SK-N-SH treated with all-trans-retinoic acid at 6 μM for 48 hours (cell line): Measurements from ENCODE around the gene SLC27A5.

Experiments
- ATAC-seq: fragments of 200-7000 bp; cut with Tn5 transposase; 3 replicates; pipeline ENCODE4 v1.9.1; 2020; ENCODE audit warnings: mild to moderate bottlenecking, moderate library complexity
- ARNTL ChIP-seq: fragments of 450-650 bp; formaldehyde crosslinking; IDR thresholded peaks from 2 replicates; pipeline ENCODE4 v1.5.0; 2020; ENCODE audit warnings: low read depth, mild to moderate bottlenecking, moderate library complexity, borderline replicate concordance
- BACH2 ChIP-seq: fragments of 250-450 bp; sonication (Bioruptor Pico); IDR thresholded peaks from 2 replicates; pipeline ENCODE4 v1.9.0; 2021; ENCODE audit warnings: mild to moderate bottlenecking, borderline replicate concordance
- CREB5 ChIP-seq: fragments of 250-450 bp; sonication (Bioruptor Pico); IDR thresholded peaks from 2 replicates; pipeline ENCODE4 v1.5.1; 2020; ENCODE audit warnings: low read depth, mild to moderate bottlenecking, moderate library complexity
- CSDC2 ChIP-seq: fragments of 250-450 bp; sonication (Bioruptor Pico); IDR thresholded peaks from 2 replicates; pipeline ENCODE4 v1.5.0; 2020; ENCODE audit warnings: mild to moderate bottlenecking, moderate library complexity
- CSRNP3 ChIP-seq: fragments of 250-450 bp; sonication (Bioruptor Pico); IDR thresholded peaks from 2 replicates; pipeline ENCODE4 v1.5.1; 2021; ENCODE audit warnings: mild to moderate bottlenecking, moderate library complexity
- ESRRG ChIP-seq: fragments of 250-450 bp; sonication (Bioruptor Pico); IDR thresholded peaks from 2 replicates; pipeline ENCODE4 v1.6.1; 2021; ENCODE audit warnings: mild to moderate bottlenecking
- GLIS3 ChIP-seq: fragments of 250-450 bp; sonication (Bioruptor Pico); IDR thresholded peaks from 2 replicates; pipeline ENCODE4 v1.5.0; 2020; ENCODE audit warnings: mild to moderate bottlenecking, moderate library complexity
- ISL1 ChIP-seq: fragments of 250-450 bp; sonication (Bioruptor Pico); IDR thresholded peaks from 2 replicates; pipeline ENCODE4 v2.1.2; 2022; ENCODE audit warnings: mild to moderate bottlenecking, moderate library complexity
- OSR1 ChIP-seq: fragments of 250-450 bp; sonication (Bioruptor Pico); IDR thresholded peaks from 2 replicates; pipeline ENCODE4 v1.8.0; 2022; ENCODE audit warnings: moderate library complexity, mild to moderate bottlenecking, inconsistent platforms
- PATZ1 ChIP-seq: fragments of 250-450 bp; sonication (Bioruptor Pico); IDR thresholded peaks from 2 replicates; pipeline ENCODE4 v1.8.0; 2020; ENCODE audit warnings: mild to moderate bottlenecking, moderate library complexity, borderline replicate concordance
- POU6F1 ChIP-seq: fragments of 250-450 bp; sonication (Bioruptor Pico); IDR thresholded peaks from 2 replicates; pipeline ENCODE4 v1.8.0; 2021; ENCODE audit warnings: low read depth, mild to moderate bottlenecking, moderate library complexity, borderline replicate concordance
- PPARA ChIP-seq: fragments of 250-450 bp; sonication (Bioruptor Pico); IDR thresholded peaks from 2 replicates; pipeline ENCODE4 v1.5.0; 2020; ENCODE audit warnings: mild to moderate bottlenecking, borderline replicate concordance
- RARB ChIP-seq: fragments of 250-450 bp; sonication (Bioruptor Pico); IDR thresholded peaks from 2 replicates; pipeline ENCODE4 v1.8.0; 2021; ENCODE audit warnings: mild to moderate bottlenecking, moderate library complexity
- SNAI2 ChIP-seq: fragments of 250-450 bp; sonication (Bioruptor Pico); IDR thresholded peaks from 2 replicates; pipeline ENCODE4 v1.5.0; 2020; ENCODE audit warnings: mild to moderate bottlenecking, moderate library complexity
- TCF4 ChIP-seq: fragments of 250-450 bp; sonication (Bioruptor Pico); IDR thresholded peaks from 2 replicates; pipeline ENCODE4 v1.8.0; 2021; ENCODE audit warnings: mild to moderate bottlenecking, moderate library complexity, borderline replicate concordance
- TOX ChIP-seq: fragments of 250-450 bp; sonication (Bioruptor Pico); IDR thresholded peaks from 2 replicates; pipeline ENCODE4 v1.8.0; 2021; ENCODE audit warnings: mild to moderate bottlenecking, moderate library complexity, borderline replicate concordance
- TSHZ2 ChIP-seq: fragments of 250-450 bp; sonication (Bioruptor Pico); IDR thresholded peaks from 2 replicates; pipeline ENCODE4 v1.5.0; 2020; ENCODE audit warnings: mild to moderate bottlenecking, moderate library complexity
- ZC3H10 ChIP-seq: fragments of 250-450 bp; sonication (Bioruptor Pico); IDR thresholded peaks from 2 replicates; pipeline ENCODE4 v1.5.1; 2021; ENCODE audit warnings: mild to moderate bottlenecking, moderate library complexity
- ZFP3 ChIP-seq: fragments of 250-450 bp; sonication (Bioruptor Pico); IDR thresholded peaks from 2 replicates; pipeline ENCODE4 v1.5.0; 2020; ENCODE audit warnings: mild to moderate bottlenecking, moderate library complexity
- ZFP30 ChIP-seq: fragments of 450-650 bp; formaldehyde crosslinking; IDR thresholded peaks from 2 replicates; pipeline ENCODE4 v1.5.0; 2022; ENCODE audit warnings: mild to moderate bottlenecking, moderate library complexity
- ZNF565 ChIP-seq: fragments of 450-650 bp; formaldehyde crosslinking; conservative IDR thresholded peaks from 2 replicates; pipeline ENCODE4 v1.5.0; 2020; ENCODE audit warnings: low read depth, mild to moderate bottlenecking, moderate library complexity
- ZNF70 ChIP-seq: fragments of 450-650 bp; formaldehyde crosslinking; IDR thresholded peaks from 2 replicates; pipeline ENCODE4 v1.5.0; 2020; ENCODE audit warnings: mild to moderate bottlenecking, moderate library complexity
- ZNF8 ChIP-seq: fragments of 450-650 bp; formaldehyde crosslinking; IDR thresholded peaks from 2 replicates; pipeline ENCODE4 v1.5.0; 2020; ENCODE audit warnings: mild to moderate bottlenecking, moderate library complexity

Gene SLC27A5

GRCh38 chr19:58480831-58481230, 31.0 kb downstream of the SLC27A5 start:
- ATAC-seq: no peak
- TF ChIP-seq CREB5 (CRISPR knock-in tag): no peak
- no peak for TF ChIP-seq TCF4 (CRISPR knock-in tag)
- TF ChIP-seq ZNF70 (CRISPR knock-in tag): no peak
- no peak for TF ChIP-seq TOX (CRISPR knock-in tag)
- no peak for TF ChIP-seq PPARA (CRISPR knock-in tag)
- TF ChIP-seq OSR1 (CRISPR knock-in tag): no peak
- TF ChIP-seq RARB (CRISPR knock-in tag): no peak
- no peak for TF ChIP-seq TSHZ2
- no peak for TF ChIP-seq SNAI2
- TF ChIP-seq POU6F1 (CRISPR knock-in tag): no peak
- TF ChIP-seq ZFP30: no peak
- no peak for TF ChIP-seq ZFP3 (CRISPR knock-in tag)
- TF ChIP-seq ZNF565: no peak
- TF ChIP-seq CSDC2 (CRISPR knock-in tag): no peak
- no peak for TF ChIP-seq ARNTL (CRISPR knock-in tag)
- no peak for TF ChIP-seq GLIS3 (CRISPR knock-in tag)
- TF ChIP-seq ZNF8 (CRISPR knock-in tag): no peak
- no peak for TF ChIP-seq ESRRG
- no peak for TF ChIP-seq ISL1 (CRISPR knock-in tag)

DNA sequence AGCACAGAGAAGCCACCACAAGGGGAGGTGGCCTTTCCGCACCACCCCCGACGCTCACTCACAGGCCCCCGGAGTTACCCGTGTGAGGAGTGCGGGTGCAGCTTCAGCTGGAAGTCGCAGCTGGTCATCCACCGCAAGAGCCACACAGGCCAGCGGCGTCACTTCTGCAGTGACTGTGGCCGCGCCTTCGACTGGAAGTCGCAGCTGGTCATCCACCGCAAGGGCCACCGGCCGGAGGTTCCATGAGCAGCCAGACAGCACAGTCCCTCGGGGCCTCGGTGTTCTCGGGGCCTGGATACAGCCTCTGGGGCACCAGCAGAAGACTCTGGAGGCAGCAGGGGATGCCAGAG, 31.3 kb downstream of the SLC27A5 start:
- ATAC-seq: no peak
- no peak for TF ChIP-seq BACH2 (CRISPR knock-in tag)
- TF ChIP-seq PATZ1: no peak
- no peak for TF ChIP-seq ZNF8 (CRISPR knock-in tag)
- no peak for TF ChIP-seq ZC3H10 (CRISPR knock-in tag)
- no peak for TF ChIP-seq OSR1 (CRISPR knock-in tag)
- TF ChIP-seq ZFP30: no peak
- TF ChIP-seq ZFP3 (CRISPR knock-in tag): no peak
- TF ChIP-seq RARB (CRISPR knock-in tag): no peak
- no peak for TF ChIP-seq ZNF70 (CRISPR knock-in tag)
- no peak for TF ChIP-seq ARNTL (CRISPR knock-in tag)
- no peak for TF ChIP-seq CREB5 (CRISPR knock-in tag)
- TF ChIP-seq SNAI2: no peak
- TF ChIP-seq, all 23 proteins: peak for 0

GRCh38 chr19:58479736-58480480, 31.9 kb downstream of the SLC27A5 start:
- TF ChIP-seq TCF4 (CRISPR knock-in tag): no peak
- TF ChIP-seq CSRNP3 (CRISPR knock-in tag): no peak
- TF ChIP-seq SNAI2: no peak
- no peak for TF ChIP-seq ARNTL (CRISPR knock-in tag)
- TF ChIP-seq PATZ1: no peak
- TF ChIP-seq GLIS3 (CRISPR knock-in tag): no peak
- TF ChIP-seq ZNF70 (CRISPR knock-in tag): no peak
- ATAC-seq: no peak
